HK-2 (cell line): ENCODE measurements around the gene KPNA4.
"Not testable (repeated sequence)": the region's sequence is repeated elsewhere in the genome, so short reads cannot be mapped to it uniquely, and the experiment has no call there.

Source experiments
- DNase-seq: peaks from one replicate; pipeline ENCODE4 v3.0.0-alpha.2; 2018; ENCODE audit not compliant: unreplicated experiment

Gene KPNA4

GRCh38 chr3:160569894-160570652 lies 4.7 kb upstream of the KPNA4 start:
- DNase-seq: no peak

- no peak for DNase-seq
Measured at GRCh38 chr3:160568989-160569388, 3.6 kb upstream of the KPNA4 start.

GRCh38 chr3:160567774-160568173 lies 2.4 kb upstream of the KPNA4 start:
- DNase-seq: no peak

- DNase-seq: no peak
Measured at GRCh38 chr3:160566499-160566898, 1.1 kb upstream of the KPNA4 start.

GRCh38 chr3:160564949-160565441 lies 376 bp downstream of the KPNA4 start:
- no peak for DNase-seq

GRCh38 chr3:160564258-160564911 lies 986 bp downstream of the KPNA4 start:
- DNase-seq: peak; percentile 30

- no peak for DNase-seq
Measured at GRCh38 chr3:160562952-160563351, 2.4 kb downstream of the KPNA4 start.

- no peak for DNase-seq
Measured at GRCh38 chr3:160557571-160557970, 7.8 kb downstream of the KPNA4 start.

GRCh38 chr3:160556141-160556540 lies 9.2 kb downstream of the KPNA4 start:
- no peak for DNase-seq

- DNase-seq: no peak
Measured at GRCh38 chr3:160554980-160555379, 10.4 kb downstream of the KPNA4 start.

- DNase-seq: no peak
Measured at GRCh38 chr3:160553827-160554226, 11.5 kb downstream of the KPNA4 start.

GRCh38 chr3:160546727-160547126 lies 18.6 kb downstream of the KPNA4 start:
- no peak for DNase-seq

GRCh38 chr3:160545504-160545871 lies 19.9 kb downstream of the KPNA4 start:
- DNase-seq: no peak

GRCh38 chr3:160544844-160545503 lies 20.4 kb downstream of the KPNA4 start:
- no peak for DNase-seq

GRCh38 chr3:160540551-160540950 lies 24.8 kb downstream of the KPNA4 start:
- DNase-seq: no peak

GRCh38 chr3:160538895-160539294 lies 26.5 kb downstream of the KPNA4 start:
- DNase-seq: no peak

GRCh38 chr3:160537729-160538128 lies 27.6 kb downstream of the KPNA4 start:
- no peak for DNase-seq

- no peak for DNase-seq
Measured at GRCh38 chr3:160532371-160532770, 33.0 kb downstream of the KPNA4 start.

- DNase-seq: no peak
Measured at GRCh38 chr3:160531311-160531710, 34.1 kb downstream of the KPNA4 start.

- DNase-seq: not testable (repeated sequence)
Measured at GRCh38 chr3:160516391-160516790, 49.0 kb downstream of the KPNA4 start.

- no peak for DNase-seq
Measured at GRCh38 chr3:160501325-160501724, 64.0 kb downstream of the KPNA4 start.

GRCh38 chr3:160498202-160498601 lies 67.2 kb downstream of the KPNA4 start:
- DNase-seq: no peak

GRCh38 chr3:160490166-160490565 lies 75.2 kb downstream of the KPNA4 start:
- no peak for DNase-seq
